ACC112 (cell line): ENCODE measurements around the gene SSTR3.
"Not testable (repeated sequence)": the region's sequence is repeated elsewhere in the genome, so short reads cannot be mapped to it uniquely, and the experiment has no call there.

Experiments used
- H2AFZ ChIP-seq: fragments of 200-600 bp; sonication (generic); one replicate; pipeline ENCODE4 v1.6.0; 2017; ENCODE audit warnings: antibody characterized with exemption, low read length; ENCODE audit not compliant: unreplicated experiment
- H3K27ac ChIP-seq: fragments of 200-600 bp; sonication (generic); 2 replicates; pipeline ENCODE4 v1.5.1; 2014; ENCODE audit warnings: low read depth, mild to moderate bottlenecking, antibody characterized with exemption, low read length, moderate library complexity
- H3K27me3 ChIP-seq: fragments of 200-600 bp; sonication (generic); 2 replicates; pipeline ENCODE4 v1.6.1; 2014; ENCODE audit warnings: mild to moderate bottlenecking, antibody characterized with exemption, low read length, moderate library complexity, mixed read lengths; ENCODE audit not compliant: insufficient read depth
- H3K36me3 ChIP-seq: fragments of 200-600 bp; sonication (generic); 2 replicates; pipeline ENCODE4 v1.6.1; 2016; ENCODE audit warnings: mild to moderate bottlenecking, antibody characterized with exemption, low read length, moderate library complexity, mixed read lengths; ENCODE audit not compliant: insufficient read depth
- H3K4me1 ChIP-seq: fragments of 200-600 bp; sonication (generic); one replicate; pipeline ENCODE4 v1.6.1; 2016; ENCODE audit warnings: low read length, mixed read lengths; ENCODE audit not compliant: insufficient read depth, unreplicated experiment, control insufficient read depth
- H3K4me3 ChIP-seq: fragments of 200-600 bp; sonication (generic); 2 replicates; pipeline ENCODE4 v1.5.1; 2014; ENCODE audit warnings: mild to moderate bottlenecking, low read depth, low read length
- H3K79me2 ChIP-seq: fragments of 200-600 bp; sonication (generic); one replicate; pipeline ENCODE4 v1.6.0; 2016; ENCODE audit warnings: low read length; ENCODE audit not compliant: control insufficient read depth, unreplicated experiment, insufficient read depth

SSTR3 gene

GRCh38 chr22:37233371-37233750, 21.1 kb upstream of the SSTR3 start:
- not testable (repeated sequence) for H3K27me3 ChIP-seq, H3K36me3 ChIP-seq, H2AFZ ChIP-seq, H3K27ac ChIP-seq, H3K79me2 ChIP-seq, H3K4me3 ChIP-seq
- peaks cover 30% of the 10 kb centered on the region for H3K4me1 ChIP-seq

- no peaks in the 10 kb centered on the region for H3K36me3 ChIP-seq
- no peak overlapping the region for H3K4me3 ChIP-seq
- H3K4me1 ChIP-seq = peaks cover 34% of the 10 kb centered on the region
- no peak overlapping the region for H3K27ac ChIP-seq
- H3K27me3 ChIP-seq = no peaks in the 10 kb centered on the region
- H2AFZ ChIP-seq = no peak overlapping the region
- peaks cover 3% of the 10 kb centered on the region for H3K79me2 ChIP-seq
Measured at GRCh38 chr22:37232140-37232998, 20.1 kb upstream of the SSTR3 start.

- H2AFZ ChIP-seq = no peak overlapping the region
- H3K79me2 ChIP-seq = peaks cover 3% of the 10 kb centered on the region
- no peaks in the 10 kb centered on the region for H3K27me3 ChIP-seq
- H3K4me1 ChIP-seq = peaks cover 34% of the 10 kb centered on the region
- H3K27ac ChIP-seq = no peak overlapping the region
- no peak overlapping the region for H3K4me3 ChIP-seq
- no peaks in the 10 kb centered on the region for H3K36me3 ChIP-seq
Measured at GRCh38 chr22:37231406-37232139, 19.3 kb upstream of the SSTR3 start.

- Histone ChIP-seq H3K27me3 (no peaks in the 10 kb centered on the region), H3K27ac (peak overlapping the region; percentile 40; the same call in 1 of the 2 replicates), H2AFZ (no peak overlapping the region), H3K4me1 (peaks cover 34% of the 10 kb centered on the region), H3K36me3 (no peaks in the 10 kb centered on the region), H3K79me2 (peaks cover 3% of the 10 kb centered on the region), H3K4me3 (no peak overlapping the region)
Measured at GRCh38 chr22:37230673-37231405, 18.6 kb upstream of the SSTR3 start.

GRCh38 chr22:37229805-37230672, 17.8 kb upstream of the SSTR3 start:
- no peak overlapping the region for H3K4me3 ChIP-seq
- H3K27ac ChIP-seq = peak overlapping the region; percentile 76
- peaks cover 3% of the 10 kb centered on the region for H3K79me2 ChIP-seq
- no peak overlapping the region for H2AFZ ChIP-seq
- no peaks in the 10 kb centered on the region for H3K36me3 ChIP-seq
- H3K4me1 ChIP-seq = peaks cover 34% of the 10 kb centered on the region
- H3K27me3 ChIP-seq = no peaks in the 10 kb centered on the region

- Histone ChIP-seq H3K79me2 (no peaks in the 10 kb centered on the region), H3K36me3 (no peaks in the 10 kb centered on the region), H3K27me3 (no peaks in the 10 kb centered on the region), H3K4me3 (no peak overlapping the region), H3K4me1 (peaks cover 34% of the 10 kb centered on the region), H2AFZ (no peak overlapping the region), H3K27ac (peak overlapping the region; percentile 76)
Measured at GRCh38 chr22:37229012-37229804, 16.9 kb upstream of the SSTR3 start.

GRCh38 chr22:37228106-37229011, 16.1 kb upstream of the SSTR3 start:
- H3K27ac ChIP-seq = peak overlapping the region; percentile 76
- H3K79me2 ChIP-seq = no peaks in the 10 kb centered on the region
- no peak overlapping the region for H2AFZ ChIP-seq
- no peaks in the 10 kb centered on the region for H3K27me3 ChIP-seq
- no peaks in the 10 kb centered on the region for H3K36me3 ChIP-seq
- H3K4me1 ChIP-seq = peaks cover 34% of the 10 kb centered on the region
- no peak overlapping the region for H3K4me3 ChIP-seq

GRCh38 chr22:37226514-37226913, 14.2 kb upstream of the SSTR3 start:
- H3K36me3 ChIP-seq = no peaks in the 10 kb centered on the region
- no peak overlapping the region for H3K27ac ChIP-seq

GRCh38 chr22:37226087-37226486, 13.8 kb upstream of the SSTR3 start:
- no peaks in the 10 kb centered on the region for H3K36me3 ChIP-seq
- H2AFZ ChIP-seq = no peak overlapping the region
- no peaks in the 10 kb centered on the region for H3K27me3 ChIP-seq
- H3K4me3 ChIP-seq = no peak overlapping the region
- H3K27ac ChIP-seq = no peak overlapping the region
- H3K4me1 ChIP-seq = peaks cover 30% of the 10 kb centered on the region
- H3K79me2 ChIP-seq = no peaks in the 10 kb centered on the region

More at GRCh38 chr22:37226514-37226913, 14.2 kb upstream of the SSTR3 start:
- Histone ChIP-seq H3K27me3 (no peaks in the 10 kb centered on the region), H2AFZ (no peak overlapping the region), H3K4me3 (no peak overlapping the region), H3K79me2 (no peaks in the 10 kb centered on the region), H3K4me1 (peaks cover 34% of the 10 kb centered on the region)
